NAMALWA (cell line): Measurements from ENCODE around the gene F3.

Experiments
- DNase-seq: peaks from one replicate; pipeline ENCODE4 v3.0.0-alpha.2; 2015; ENCODE audit warnings: low spot score

Gene F3

DNA sequence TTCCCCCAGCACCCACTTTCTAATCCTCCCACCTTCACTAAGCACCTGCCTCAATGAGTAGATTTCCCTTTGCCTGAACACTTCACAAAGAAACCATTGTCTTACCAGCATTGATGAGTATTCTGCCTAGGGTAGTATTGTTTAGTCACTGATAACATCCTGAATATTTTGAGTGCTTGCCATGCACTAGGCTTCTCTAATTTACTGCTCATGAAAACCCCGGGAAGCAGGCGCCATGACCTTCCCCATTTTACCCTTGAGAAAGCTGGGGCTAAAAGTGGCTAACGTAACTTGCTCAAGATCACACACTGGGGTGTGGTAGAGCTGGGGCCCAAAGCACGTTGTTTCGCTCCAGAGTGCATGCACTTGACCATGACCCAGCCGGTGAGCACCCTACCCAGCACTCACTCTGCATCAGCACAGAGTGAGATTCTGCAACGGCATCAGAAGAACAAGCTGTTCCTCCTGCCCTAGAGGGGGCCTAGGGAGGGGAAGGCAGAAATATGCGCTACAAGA, 10.6 kb upstream of the F3 start:
- no peak for DNase-seq

DNA sequence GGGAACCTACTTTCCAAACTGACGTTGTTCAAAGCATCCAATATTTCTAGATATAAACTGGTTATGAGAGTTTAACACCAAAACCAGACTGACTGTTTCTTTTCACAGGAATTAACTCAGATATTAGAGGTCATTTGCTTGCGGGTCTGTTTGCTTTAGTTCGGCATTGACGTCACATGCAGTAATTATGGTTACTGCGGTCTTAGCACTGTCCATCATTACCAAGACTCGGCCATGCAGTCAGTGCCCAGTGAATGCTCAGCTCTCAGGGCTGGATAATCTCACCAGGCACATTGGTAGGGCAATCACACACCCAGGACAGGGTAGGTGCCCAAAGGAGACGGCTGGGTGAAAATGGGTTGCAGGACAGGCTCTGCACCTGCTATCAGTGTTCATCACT, 9.9 kb upstream of the F3 start:
- no peak for DNase-seq

GRCh38 chr1:94550800-94551241, 9.3 kb upstream of the F3 start:
- no peak for DNase-seq

DNA sequence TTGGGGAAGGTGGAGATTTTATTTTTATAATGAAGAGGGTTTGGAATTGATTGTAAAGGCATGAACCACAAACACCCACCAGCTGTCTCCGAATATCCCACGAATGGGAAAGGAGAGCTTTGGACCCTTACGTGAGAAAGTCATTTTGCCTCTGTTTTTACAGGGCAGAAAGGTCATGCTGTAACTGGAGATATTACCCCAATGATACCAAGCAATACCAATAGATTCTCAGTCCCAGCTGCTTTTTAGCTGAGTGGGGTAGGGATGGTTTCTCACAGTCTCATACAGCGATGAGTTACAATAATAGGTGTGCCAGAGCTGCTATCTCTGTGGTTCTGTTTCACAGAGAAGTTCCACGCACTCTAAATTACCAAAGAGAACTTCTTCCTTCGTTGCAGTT, 8.8 kb upstream of the F3 start:
- no peak for DNase-seq

DNA sequence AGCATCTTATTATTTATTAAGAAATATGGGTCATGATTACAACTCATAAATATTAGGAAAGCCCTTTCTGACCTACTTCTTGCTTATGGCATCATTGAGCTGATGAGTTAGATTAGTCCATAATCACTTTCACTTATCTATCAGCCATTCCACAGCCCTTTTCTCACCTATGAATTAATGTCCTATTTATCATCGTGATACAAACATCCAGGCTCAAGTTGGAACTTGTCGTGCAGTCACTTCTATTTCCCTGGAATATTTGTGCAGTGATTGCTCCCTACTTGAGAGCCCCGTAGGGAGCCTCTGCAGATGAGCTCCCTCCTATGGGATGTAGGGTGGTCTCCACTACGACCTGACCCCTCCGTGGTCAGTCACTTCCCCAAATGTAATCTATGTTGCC, 8.1 kb upstream of the F3 start:
- no peak for DNase-seq

DNA sequence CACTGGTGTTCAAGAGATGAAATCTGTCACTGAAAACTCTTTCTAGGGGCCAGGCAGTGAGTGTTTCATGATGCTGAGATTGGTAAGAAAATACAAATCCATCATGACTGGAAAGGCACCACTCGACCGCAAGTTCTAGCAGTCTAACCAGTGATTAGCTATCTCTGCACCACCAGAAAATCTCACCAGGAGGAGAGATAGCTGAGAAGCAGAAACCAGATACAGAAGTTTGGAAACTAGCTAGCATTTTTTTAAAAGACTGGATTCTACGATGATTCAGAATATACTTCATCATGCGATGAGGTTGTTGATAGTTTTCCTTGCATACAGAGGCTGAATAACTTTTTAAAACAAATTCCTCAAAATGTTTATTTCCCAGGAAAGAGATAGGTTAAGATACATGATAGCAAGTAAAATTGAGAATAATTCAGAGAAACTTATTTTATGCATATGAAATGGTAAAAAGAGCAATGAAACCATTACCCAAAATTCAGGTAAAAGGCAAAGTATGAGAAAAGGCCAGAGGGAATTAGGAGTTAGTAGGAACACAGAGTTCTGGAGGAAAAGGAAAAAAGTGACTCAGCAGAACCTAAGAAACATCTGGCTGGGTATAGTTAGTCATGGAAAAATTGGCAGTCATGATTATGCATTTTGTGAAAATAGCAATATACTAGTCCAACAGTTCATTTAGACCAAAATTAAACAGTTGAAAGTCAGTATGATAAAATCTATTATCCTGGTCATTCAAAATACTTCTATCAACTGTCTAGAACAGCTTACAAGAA, 3.3 kb upstream of the F3 start:
- DNase-seq, result no peak

DNA sequence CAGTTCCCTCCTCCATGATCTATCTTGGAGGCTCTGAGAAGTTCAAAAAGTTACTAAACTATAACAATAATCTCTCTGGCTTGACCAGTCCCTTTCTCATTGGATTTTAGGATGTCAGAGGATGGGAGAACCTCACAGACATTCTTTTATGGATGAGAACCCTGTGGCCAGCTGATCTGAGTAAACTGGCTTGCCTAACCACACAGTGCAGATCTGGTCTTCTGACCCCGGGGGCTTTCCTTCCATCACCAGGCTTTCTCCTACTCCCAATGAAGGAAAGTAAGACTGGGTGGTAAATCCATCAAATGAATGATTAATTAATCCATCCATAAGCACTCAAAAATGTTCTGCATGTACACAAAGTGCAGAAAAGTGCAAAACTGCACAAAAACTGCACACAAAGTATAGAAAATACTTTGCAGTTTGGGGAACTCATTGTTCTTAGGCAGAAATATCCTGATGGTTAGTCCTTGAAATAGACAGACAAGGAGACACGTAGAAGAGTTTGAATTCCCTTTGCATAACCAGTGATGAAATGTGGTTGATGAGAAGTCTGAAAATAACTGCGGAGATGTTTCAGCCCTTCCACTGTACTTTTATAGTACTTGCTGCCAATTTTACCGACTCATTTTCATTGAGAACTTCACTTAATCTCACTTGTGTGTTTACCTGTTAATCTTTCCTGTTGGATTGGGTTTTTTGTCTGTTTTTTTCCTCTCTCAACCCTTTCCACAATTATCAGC, 2.5 kb upstream of the F3 start:
- DNase-seq, result no peak

- no peak for DNase-seq
These were observed 1.4 kb upstream of the F3 start for GRCh38 chr1:94543001-94543400.

DNA sequence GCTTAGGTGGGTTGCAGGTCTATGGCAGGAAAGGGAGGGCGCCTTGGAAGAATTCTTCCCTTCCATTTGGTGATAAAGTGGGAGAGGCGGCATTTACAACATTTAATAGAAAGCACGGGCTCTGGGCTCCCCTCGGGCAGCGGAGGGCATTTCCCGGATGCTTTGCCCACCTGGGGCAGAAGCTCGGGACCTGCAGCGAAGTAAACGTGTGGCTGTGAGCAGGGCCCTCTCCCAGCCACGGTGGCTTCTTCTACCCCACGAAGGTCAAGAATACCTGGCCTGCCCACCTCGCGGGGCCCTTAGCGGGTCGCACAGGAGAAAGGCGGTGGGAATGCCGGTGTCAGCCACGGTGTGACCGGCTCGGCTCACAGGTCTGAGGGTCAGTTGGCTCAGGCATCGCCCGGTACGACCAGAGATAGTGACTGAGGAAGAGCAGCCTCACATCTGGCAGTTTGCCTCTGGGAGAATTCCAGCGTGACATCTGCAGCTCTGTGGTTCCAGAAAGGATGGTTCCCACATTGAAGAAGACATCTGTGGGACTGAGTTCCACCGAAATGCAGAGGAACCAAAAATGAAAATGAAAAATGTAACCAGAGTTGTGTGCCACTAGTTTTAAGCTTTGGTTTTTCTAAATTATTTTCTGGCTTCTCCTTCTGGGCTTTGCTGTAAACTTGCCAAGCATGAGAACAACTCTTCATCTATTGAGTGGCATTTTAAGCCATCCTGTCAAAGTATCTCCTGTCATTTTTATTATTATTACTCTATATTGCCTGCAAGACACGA, 720 bp upstream of the F3 start:
- DNase-seq, result no peak

DNA sequence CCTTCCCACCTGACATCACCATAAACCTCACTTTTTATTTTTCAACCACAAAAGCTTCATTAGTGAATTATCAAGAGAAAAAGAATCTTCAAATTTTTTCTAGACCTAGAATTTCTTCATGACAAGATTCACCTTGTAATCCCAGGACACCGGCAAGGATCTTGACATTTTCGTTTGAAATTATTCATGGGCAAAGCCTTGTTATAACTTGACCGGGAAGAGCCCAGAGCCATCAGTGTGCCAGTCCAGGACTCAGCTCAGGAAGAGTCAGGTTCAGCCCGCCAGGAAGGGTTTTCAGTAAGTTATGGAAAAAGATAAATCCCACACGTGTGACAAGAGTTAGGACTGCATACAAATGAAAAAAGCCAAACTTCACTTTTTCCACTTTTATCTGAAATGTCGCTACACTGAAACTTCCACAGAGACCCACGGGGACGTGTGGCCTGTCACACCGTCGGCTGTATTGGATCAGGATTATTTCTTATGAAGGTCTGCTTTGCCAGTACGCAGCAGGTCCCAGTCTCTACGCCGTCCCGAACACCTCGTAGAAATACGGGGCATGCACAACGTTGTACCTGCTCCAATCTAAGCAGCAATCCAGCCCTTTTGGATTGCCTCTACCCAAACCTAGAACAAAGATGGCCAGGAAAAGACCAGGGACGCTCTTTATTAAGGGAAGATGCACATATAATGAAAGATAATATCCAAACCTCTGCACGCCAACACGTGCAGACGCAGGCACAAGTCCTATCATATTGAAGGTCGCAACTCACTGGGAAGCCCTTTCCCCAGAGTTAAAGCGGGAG, 916 bp downstream of the F3 start:
- DNase-seq, result no peak

DNA sequence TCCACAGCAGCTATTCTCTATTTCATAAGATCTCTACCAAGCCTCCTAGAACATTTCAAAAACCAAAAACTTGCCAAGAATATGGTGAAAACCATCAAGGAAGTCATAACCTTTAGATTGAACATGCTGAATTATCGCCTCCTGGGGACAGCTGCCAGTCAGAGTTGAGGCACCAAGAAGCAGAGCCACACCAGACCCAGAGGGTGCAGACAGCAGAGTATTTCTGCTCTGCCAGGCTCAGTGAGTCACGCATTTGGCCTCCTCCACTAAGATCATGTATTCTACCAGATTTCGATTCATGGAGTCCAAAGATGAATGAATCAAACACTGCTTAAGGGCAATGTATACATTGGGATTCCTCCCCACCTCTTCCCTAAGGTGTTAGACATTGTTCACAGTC, 2.1 kb downstream of the F3 start:
- DNase-seq, result no peak

DNA sequence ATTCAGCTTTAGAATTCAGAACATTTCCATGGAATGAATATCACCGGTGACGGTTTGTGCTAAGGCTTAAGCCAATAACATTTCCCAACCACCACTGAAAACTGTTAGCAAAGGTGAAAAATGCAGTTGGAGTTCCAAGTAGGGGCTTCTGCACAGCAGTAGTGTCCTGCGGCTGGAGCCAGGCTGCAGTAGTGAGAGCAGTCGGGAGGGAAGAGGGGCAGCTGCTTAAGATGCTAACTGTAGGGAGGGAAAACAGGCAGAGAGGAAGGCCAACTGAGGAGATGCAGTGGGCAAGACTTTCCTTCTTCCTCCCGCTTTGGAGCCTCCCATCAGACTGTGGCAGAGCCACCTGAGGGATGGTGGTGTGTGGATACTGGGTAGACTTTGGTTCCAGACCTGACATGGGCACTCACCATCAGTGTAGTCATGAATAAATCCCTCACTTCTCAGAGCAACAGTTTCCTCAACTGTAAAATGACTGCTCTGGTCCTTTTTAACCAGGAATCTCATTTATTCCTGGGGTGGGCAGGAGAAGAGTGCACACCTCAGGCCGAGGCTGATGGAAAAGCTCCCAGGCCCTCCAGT, 3.2 kb downstream of the F3 start:
- DNase-seq, result no peak

- DNase-seq, result no peak
These were observed 4.3 kb downstream of the F3 start for GRCh38 chr1:94537254-94537653.

DNA sequence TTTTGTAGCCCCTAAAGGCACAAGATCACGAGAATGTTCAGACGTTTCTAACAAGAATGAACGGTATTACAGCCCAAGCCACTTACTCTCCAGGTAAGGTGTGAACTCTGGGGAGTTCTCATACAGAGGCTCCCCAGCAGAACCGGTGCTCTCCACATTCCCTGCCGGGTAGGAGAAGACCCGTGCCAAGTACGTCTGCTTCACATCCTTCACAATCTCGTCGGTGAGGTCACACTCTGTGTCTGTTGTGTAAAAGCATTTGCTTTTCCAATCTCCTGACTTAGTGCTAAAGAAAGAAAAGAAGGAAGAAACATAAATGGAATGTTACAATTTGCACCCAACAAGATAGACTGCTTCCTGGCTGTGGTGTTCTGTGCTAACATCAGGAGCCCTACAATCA, 5.7 kb downstream of the F3 start:
- no peak for DNase-seq

DNA sequence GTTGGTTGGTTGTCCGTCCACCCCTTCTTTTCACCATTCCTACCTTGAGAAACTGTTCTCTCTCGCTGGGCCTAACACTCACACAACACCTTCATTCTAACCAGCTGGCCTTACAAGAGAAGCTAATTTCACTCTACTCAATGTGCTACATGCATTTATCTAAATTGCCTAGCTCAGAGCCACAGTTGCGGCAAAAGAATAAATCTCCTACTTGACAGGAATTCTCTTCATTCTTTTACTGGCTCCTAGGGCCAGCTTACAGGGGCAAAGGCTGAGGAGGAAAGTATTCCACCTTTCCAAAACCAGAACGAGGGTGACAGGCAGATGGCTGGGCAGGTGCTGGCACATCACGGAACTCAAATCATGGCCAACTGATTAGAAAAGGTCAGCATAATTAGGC, 6.5 kb downstream of the F3 start:
- DNase-seq, result no peak

DNA sequence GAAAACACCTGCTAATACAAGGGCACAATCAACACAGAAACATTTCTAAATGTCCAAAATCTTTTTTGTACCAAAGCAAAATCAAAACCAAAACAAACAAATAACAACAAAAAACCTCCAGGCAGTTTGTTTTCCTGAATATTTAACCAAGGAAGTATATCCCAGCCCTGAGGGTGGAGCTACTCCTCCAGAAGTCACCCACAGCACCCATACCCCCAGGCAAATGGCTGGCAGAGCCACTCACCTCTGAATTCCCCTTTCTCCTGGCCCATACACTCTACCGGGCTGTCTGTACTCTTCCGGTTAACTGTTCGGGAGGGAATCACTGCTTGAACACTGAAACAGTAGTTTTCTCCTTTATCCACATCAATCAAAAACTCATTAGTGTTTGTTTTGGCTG, 9.5 kb downstream of the F3 start:
- DNase-seq, result no peak

GRCh38 chr1:94531664-94532063, 9.9 kb downstream of the F3 start:
- no peak for DNase-seq

DNA sequence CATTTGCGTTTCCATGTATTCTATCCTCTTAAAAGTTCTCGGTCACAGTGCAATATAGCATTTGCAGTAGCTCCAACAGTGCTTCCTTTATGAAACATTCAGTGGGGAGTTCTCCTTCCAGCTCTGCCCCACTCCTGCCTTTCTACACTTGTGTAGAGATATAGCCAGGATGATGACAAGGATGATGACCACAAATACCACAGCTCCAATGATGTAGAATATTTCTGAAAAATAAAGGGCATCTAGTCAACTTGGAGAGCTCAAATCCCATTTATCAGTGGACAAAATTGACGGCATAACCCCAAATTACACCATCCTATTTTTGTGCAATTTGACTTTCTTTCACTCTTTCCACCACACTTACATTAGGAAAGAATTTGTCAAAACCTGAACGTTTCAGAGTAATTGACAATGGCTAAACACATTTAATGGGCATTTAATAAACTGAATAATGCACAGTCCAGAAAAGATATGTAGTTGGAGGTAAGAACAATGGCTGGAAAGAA, 11.1 kb downstream of the F3 start:
- DNase-seq, result no peak

- DNase-seq, result no peak
These were observed 12.1 kb downstream of the F3 start for GRCh38 chr1:94529416-94529815.

GRCh38 chr1:94528826-94529225, 12.7 kb downstream of the F3 start:
- no peak for DNase-seq

DNA sequence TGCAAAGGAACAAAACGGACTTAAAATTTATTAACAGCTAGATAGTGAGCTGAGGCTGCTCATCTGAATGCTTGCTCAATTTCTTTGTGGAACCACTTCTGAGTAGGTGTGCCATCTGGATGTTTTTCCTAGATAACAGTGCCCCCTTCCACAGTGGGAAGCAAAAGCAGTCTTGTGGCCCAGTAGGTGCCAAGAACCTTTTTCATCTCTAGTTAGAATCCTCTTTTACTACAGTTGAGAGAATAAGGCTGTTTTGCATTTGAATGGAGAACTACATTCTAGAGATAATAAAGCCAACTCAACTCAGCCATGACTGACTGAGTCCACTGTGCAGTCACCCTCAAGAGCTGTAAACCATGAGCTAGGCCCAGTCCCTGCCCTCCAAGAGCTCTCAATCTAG, 13.3 kb downstream of the F3 start:
- no peak for DNase-seq
